T-cell (primary cell): Measurements from ENCODE around the gene SLC36A3. TPM values are rescaled to one million over a fixed set of nuclear protein-coding genes. Genes with fewer than 3 reads are reported as not detected.

ENCODE experiments used
- ATAC-seq, 4 experiments: fragments of 200-7000 bp in 3 of 4; fragments of 150-1000 bp in 1 of 4; cut with Tn5 transposase; replicated peaks in 1 of 4; 1 replicate in 3 of 4; 2 replicates in 1 of 4; pipeline ENCODE4 v1.10.0; 2021; ENCODE audit warnings: moderate library complexity in 3 of 4, mild to moderate bottlenecking in 2 of 4, moderate number of reproducible peaks in 1 of 4
- CTCF ChIA-PET, 2 donors: fragments of 300-600 bp; sonication (Branson Sonifier 250); formaldehyde crosslinking; loops; one replicate each; lab custom pipeline; 2022; ENCODE audit warnings: antibody characterized with exemption in 2 of 2; lab: Charles Lee
- POLR2A ChIA-PET, 2 donors: fragments of 300-600 bp; sonication (Branson Sonifier 250); formaldehyde crosslinking; loops; one replicate each; lab custom pipeline; 2022; ENCODE audit warnings: antibody characterized with exemption in 2 of 2; lab: Charles Lee
- DNase-seq, 35 experiments: peaks; one replicate each; pipeline versions ENCODE4 v3.0.0 to v3.0.0-alpha.2; 2013 to 2023
- H3K27ac ChIP-seq: one replicate; pipeline ENCODE4 v1.5.1; 2013; ENCODE audit warnings: low read length
- H3K27me3 ChIP-seq, 2 experiments: replicated peaks in 1 of 2; 1 replicate in 1 of 2; 2 replicates in 1 of 2; pipeline versions ENCODE4 v1.6.1 to v1.7.0; 2013; ENCODE audit warnings: low read length in 1 of 2, mixed read lengths in 1 of 2; ENCODE audit not compliant: control insufficient read depth in 2 of 2, insufficient read depth in 2 of 2; ENCODE audit errors: extremely low read depth in 1 of 2
- H3K36me3 ChIP-seq, 2 donors: 1 replicate in 1 of 2; 2 replicates in 1 of 2; pipeline versions ENCODE4 v1.6.1 to v1.7.0; 2013; ENCODE audit warnings: low read length in 1 of 2; ENCODE audit not compliant: control insufficient read depth in 2 of 2, insufficient read depth in 1 of 2; ENCODE audit errors: extremely low read depth in 1 of 2
- H3K4me1 ChIP-seq, 2 experiments: 1 replicate in 1 of 2; 2 replicates in 1 of 2; pipeline versions ENCODE4 v1.6.1 to v1.7.0; 2013; ENCODE audit warnings: low read length in 2 of 2, mixed read lengths in 1 of 2; ENCODE audit not compliant: insufficient read depth in 2 of 2, control insufficient read depth in 1 of 2; ENCODE audit errors: extremely low read depth in 1 of 2
- H3K4me3 ChIP-seq, 2 donors: 1 replicate in 1 of 2; 2 replicates in 1 of 2; pipeline versions ENCODE4 v1.5.1 to v1.7.0; 2013; ENCODE audit warnings: mild to moderate bottlenecking in 2 of 2, low read length in 1 of 2, moderate library complexity in 1 of 2; ENCODE audit not compliant: control insufficient read depth in 1 of 2; ENCODE audit errors: extremely low read depth in 1 of 2
- H3K9me3 ChIP-seq: 2 replicates; pipeline ENCODE4 v1.7.0; 2013
- H3K27ac Mint-ChIP-seq, 2 donors: one replicate each; pipeline ENCODE4 v1.8.0; 2020 to 2021; ENCODE audit warnings: mild to moderate bottlenecking in 2 of 2, mixed read lengths in 2 of 2
- H3K27me3 Mint-ChIP-seq, 2 donors: one replicate each; pipeline ENCODE4 v1.8.0; 2021 to 2022; ENCODE audit warnings: mixed read lengths in 2 of 2
- H3K36me3 Mint-ChIP-seq: one replicate; pipeline ENCODE4 v1.8.0; 2021; ENCODE audit warnings: mixed read lengths
- H3K4me1 Mint-ChIP-seq, 3 donors: one replicate each; pipeline ENCODE4 v1.8.0; 2020 to 2022; ENCODE audit warnings: mixed read lengths in 3 of 3, mild to moderate bottlenecking in 1 of 3
- H3K4me3 Mint-ChIP-seq, 3 donors: one replicate each; pipeline ENCODE4 v1.8.0; 2020 to 2022; ENCODE audit warnings: mild to moderate bottlenecking in 3 of 3, mixed read lengths in 3 of 3, moderate library complexity in 3 of 3
- H3K9me3 Mint-ChIP-seq, 3 donors: one replicate each; pipeline ENCODE4 v1.8.0; 2020 to 2022; ENCODE audit warnings: mixed read lengths in 3 of 3
- WGBS: methylation state at CpG from one replicate; pipeline ENCODE4 v1.1.5; 2013; ENCODE audit warnings: missing lambda C conversion rate; ENCODE audit not compliant: insufficient coverage; 5-methylcytosine and 5-hydroxymethylcytosine counted together
- total RNA-seq, 35 experiments: library from RNA in 6 of 35; stranded (reverse) in 6 of 35; fragments of 120-200 nt in 1 of 35; gene quantifications; one replicate each; pipeline versions ENCODE4 v1.2.1 to v1.2.4 and lab custom pipeline; 2013 to 2026

SLC36A3 gene
- total RNA-seq, 5 donors from 2014 or later (not counting 1 experiment from before 2014, with no cell fraction given): not detected

DNA sequence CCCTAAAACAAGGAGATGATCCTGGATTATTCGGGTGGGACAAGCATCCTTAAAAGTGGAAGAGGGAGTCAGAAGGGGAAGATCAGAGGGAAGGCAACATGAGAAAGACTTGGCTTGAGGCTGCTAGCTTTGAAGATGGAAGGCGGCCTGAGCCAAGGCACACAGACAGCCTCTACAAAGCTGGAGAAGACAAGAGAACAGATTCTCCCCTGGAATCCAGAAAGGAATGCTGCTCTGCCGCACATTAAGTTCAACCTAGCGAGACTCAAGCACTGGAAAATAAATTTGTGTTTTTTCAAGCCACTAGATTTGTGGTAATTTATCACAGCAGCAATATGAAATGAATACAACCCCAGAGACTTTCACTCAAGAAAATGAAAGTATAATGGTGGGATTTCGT lies 17.9 kb downstream of the SLC36A3 start:
- no peak for ATAC-seq
- Mint-ChIP-seq H3K27me3 (no peaks in the 10 kb centered on the region), H3K4me1 (peaks cover 0 to 2% (median 0%) of the 10 kb centered on the region in 3 donors), H3K27ac (no peak overlapping the region), H3K9me3 (no peaks in the 10 kb centered on the region), H3K36me3 (no peaks in the 10 kb centered on the region), H3K4me3 (no peak overlapping the region)
- no peak for DNase-seq
- H3K36me3 ChIP-seq: no peaks in the 10 kb centered on the region
- WGBS: 88% methylated on average over 2 of the region's 5 CpGs
- H3K9me3 ChIP-seq: no peaks in the 10 kb centered on the region
- ChIA-PET CTCF (interaction anchor here in 1 of 2 donors (0.5 kb wide), 1 partner anchor 561 kb away, joined by 4 read pairs; no protein-coding TSS in a partner anchor), POLR2A (no interaction called here)
- no peak overlapping the region for H3K4me3 ChIP-seq
- no peaks in the 10 kb centered on the region for H3K4me1 ChIP-seq
- no peak overlapping the region for H3K27ac ChIP-seq
- H3K27me3 ChIP-seq: no peaks in the 10 kb centered on the region

DNA sequence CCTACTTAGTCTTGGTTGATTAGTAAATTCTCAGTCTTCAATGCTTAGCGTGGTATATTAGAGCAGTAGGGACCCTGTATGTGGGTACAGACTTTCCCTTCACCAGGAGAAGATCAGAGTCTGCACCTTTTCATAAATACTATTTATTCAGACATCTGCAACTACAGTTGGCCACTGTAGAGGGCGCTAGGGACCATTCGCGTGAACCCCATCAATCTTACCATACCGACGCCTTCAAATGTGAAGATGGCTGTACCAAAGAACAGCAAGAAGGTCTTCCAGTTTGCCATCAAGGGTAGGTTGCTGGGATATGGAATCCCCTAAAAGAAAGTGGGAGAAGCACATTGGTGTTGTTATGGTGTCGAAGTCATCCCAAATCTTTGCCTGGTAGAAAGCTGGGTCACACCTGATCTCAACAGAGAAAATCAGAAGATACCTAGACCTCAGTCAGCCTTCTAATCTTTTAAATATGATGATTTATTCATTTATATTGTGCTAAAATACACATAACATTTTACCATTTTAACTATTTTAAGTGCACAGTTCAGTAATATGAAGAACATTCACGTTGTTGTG lies 19.1 kb downstream of the SLC36A3 start:
- H3K27me3 Mint-ChIP-seq: no peaks in the 10 kb centered on the region
- H3K27ac Mint-ChIP-seq: no peak overlapping the region
- ChIA-PET POLR2A (no interaction called here), CTCF (interaction anchor here in 1 of 2 donors (1.0 kb wide), 1 partner anchor 119 kb away, joined by 3 read pairs; no protein-coding TSS in a partner anchor)
- H3K4me3 Mint-ChIP-seq: no peak overlapping the region
- no peak for ATAC-seq
- Histone ChIP-seq H3K36me3 (no peaks in the 10 kb centered on the region), H3K4me1 (no peaks in the 10 kb centered on the region), H3K27me3 (no peaks in the 10 kb centered on the region), H3K27ac (no peak overlapping the region), H3K9me3 (no peaks in the 10 kb centered on the region), H3K4me3 (no peak overlapping the region)
- H3K36me3 Mint-ChIP-seq: no peaks in the 10 kb centered on the region
- peak in 1 of 35 experiments; percentile 11 for DNase-seq
- 100% methylated on average over 1 of the region's 8 CpGs for WGBS
- H3K4me1 Mint-ChIP-seq: peaks cover 0 to 2% (median 0%) of the 10 kb centered on the region in 3 donors
- no peaks in the 10 kb centered on the region for H3K9me3 Mint-ChIP-seq

DNA sequence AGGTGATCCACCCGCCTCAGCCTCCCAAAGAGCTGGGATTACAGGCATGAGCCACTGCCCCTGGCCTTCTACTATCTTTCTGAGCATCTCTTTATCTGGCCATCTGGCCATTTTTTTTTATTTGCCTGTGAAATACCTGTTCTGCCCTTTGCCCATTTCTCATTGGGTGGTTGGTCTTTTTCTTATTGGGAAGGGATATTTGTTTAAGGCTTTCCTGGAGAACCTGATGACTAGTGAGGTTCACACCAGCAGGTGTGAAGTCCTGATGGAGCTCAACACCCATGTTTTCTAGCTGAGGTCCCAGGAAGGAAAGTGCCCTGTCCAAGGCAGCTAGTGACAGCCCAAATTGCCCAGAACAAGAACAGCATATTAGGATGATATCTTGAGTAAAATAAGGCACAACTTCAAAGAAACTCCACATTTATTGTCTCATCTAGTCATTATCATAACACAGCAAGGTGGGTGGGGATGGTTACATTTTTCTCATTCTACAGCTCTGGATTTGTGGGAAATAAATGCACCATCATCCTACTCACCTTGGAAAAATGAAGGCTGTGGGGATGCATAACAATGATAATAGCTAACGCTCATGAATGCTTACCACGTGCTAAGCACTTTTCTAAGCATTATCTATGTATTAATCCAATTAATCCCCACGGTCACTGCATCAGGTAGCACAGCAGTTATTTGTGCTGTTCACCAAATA lies 20.3 kb downstream of the SLC36A3 start:
- CTCF ChIA-PET: no interaction called here
- H3K27me3 ChIP-seq: peaks cover 0 to 3% of the 10 kb centered on the region in 2 experiments
- WGBS: 100% methylated on average over 1 of the region's 4 CpGs
- ATAC-seq (no peak), DNase-seq (no peak)
- peaks cover 0 to 2% (median 0%) of the 10 kb centered on the region in 3 donors for H3K4me1 Mint-ChIP-seq
- H3K4me1 ChIP-seq: no peaks in the 10 kb centered on the region
- H3K9me3 Mint-ChIP-seq: no peaks in the 10 kb centered on the region
- POLR2A ChIA-PET: no interaction called here
- H3K27me3 Mint-ChIP-seq: no peaks in the 10 kb centered on the region
- no peaks in the 10 kb centered on the region for H3K36me3 Mint-ChIP-seq
- H3K27ac Mint-ChIP-seq: no peak overlapping the region
- no peak overlapping the region for H3K4me3 ChIP-seq
- H3K36me3 ChIP-seq: no peaks in the 10 kb centered on the region
- no peak overlapping the region for H3K27ac ChIP-seq
- no peaks in the 10 kb centered on the region for H3K9me3 ChIP-seq
- H3K4me3 Mint-ChIP-seq: no peak overlapping the region

DNA sequence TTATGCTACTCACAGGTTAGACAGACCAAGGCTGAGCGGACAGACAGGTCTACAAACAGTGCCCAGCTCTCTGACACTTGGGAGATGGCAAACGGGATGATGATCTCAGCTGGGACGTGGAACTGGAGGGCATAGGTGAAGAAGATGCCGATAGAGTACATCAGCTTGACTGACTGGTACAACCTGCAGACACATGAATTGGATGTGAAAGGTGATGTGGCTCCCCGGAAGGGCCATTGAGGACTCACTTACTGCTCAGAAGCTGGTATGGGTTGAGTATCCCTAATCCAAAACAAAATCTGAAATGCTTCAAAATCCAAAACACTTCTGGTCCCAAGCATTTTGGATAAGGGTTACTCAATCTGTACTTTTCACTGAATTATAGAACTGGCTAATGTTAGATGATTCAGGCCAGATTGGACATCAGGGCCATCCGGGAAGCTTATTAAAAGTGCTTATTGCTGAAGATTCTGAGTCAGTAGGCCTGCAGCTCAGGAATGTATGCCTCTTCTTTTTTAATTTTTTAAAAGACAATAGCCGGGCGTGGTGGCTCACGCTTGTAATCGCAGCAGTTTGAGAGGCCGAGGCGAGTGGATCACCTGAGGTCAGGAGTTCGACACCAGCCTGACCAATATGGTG lies 22.4 kb downstream of the SLC36A3 start:
- Mint-ChIP-seq H3K27ac (no peak overlapping the region), H3K27me3 (no peaks in the 10 kb centered on the region), H3K4me1 (no peaks in the 10 kb centered on the region), H3K36me3 (no peaks in the 10 kb centered on the region), H3K9me3 (no peaks in the 10 kb centered on the region), H3K4me3 (no peak overlapping the region)
- H3K36me3 ChIP-seq: no peaks in the 10 kb centered on the region
- no peaks in the 10 kb centered on the region for H3K4me1 ChIP-seq
- H3K4me3 ChIP-seq: no peak overlapping the region
- no peak for DNase-seq
- POLR2A ChIA-PET: no interaction called here
- ATAC-seq: no peak
- CTCF ChIA-PET: no interaction called here
- H3K27ac ChIP-seq: no peak overlapping the region
- 89% methylated on average over 8 of the region's 13 CpGs for WGBS
- H3K27me3 ChIP-seq: peaks cover 0 to 3% of the 10 kb centered on the region in 2 experiments
- H3K9me3 ChIP-seq: no peaks in the 10 kb centered on the region

DNA sequence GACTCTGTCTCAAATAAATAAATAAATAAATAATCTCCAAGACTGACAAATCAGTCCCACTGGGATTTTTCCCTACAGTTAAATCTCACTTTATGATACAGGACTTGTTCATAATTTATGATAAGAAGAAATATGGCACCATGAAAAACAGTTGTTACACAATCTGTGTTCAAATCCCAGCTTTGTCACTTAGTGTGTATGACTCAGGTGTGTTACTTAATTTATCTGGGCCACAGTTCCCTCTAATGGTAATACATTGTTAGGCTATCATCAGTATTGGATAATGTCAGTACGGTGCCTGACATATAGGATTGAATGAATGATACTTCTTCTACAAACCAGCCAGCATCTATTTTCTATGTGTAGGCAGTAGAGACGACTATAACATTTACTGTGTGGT lies 23.1 kb downstream of the SLC36A3 start:
- no CpG with 5 or more reads among the region's 2 CpGs for WGBS
- ATAC-seq (no peak), DNase-seq (no peak)
- H3K4me1 ChIP-seq: no peaks in the 10 kb centered on the region
- H3K27ac ChIP-seq: no peak overlapping the region
- CTCF ChIA-PET: no interaction called here
- H3K4me3 Mint-ChIP-seq: no peak overlapping the region
- no peaks in the 10 kb centered on the region for H3K36me3 Mint-ChIP-seq
- peaks cover 0 to 3% of the 10 kb centered on the region in 2 experiments for H3K27me3 ChIP-seq
- no peaks in the 10 kb centered on the region for H3K36me3 ChIP-seq
- no peaks in the 10 kb centered on the region for H3K9me3 ChIP-seq
- H3K4me3 ChIP-seq: no peak overlapping the region
- no peaks in the 10 kb centered on the region for H3K4me1 Mint-ChIP-seq
- H3K27ac Mint-ChIP-seq: no peak overlapping the region
- no peaks in the 10 kb centered on the region for H3K9me3 Mint-ChIP-seq
- no peaks in the 10 kb centered on the region for H3K27me3 Mint-ChIP-seq
- POLR2A ChIA-PET: no interaction called here

DNA sequence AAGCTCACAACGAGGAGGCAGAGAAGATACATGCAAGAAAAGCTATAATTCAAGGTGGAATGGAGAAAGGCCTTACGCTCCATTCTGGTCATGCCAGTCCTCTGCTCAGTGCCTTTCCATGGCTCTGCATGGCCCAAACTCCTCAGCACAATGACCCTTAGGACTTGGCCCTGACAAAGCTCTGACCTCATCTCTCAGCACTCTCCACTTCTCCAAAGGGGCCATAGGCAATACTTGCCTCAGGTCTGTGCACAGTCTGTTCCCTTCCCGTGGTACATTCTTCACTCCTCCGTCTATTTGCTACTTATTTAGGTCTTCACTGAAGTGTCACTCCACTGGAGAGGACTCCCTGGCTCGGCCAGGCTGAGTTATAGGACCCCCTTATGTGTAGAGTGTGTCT lies 24.7 kb downstream of the SLC36A3 start:
- Mint-ChIP-seq H3K27me3 (no peaks in the 10 kb centered on the region), H3K9me3 (no peaks in the 10 kb centered on the region), H3K36me3 (no peaks in the 10 kb centered on the region), H3K27ac (no peak overlapping the region), H3K4me3 (no peak overlapping the region), H3K4me1 (no peaks in the 10 kb centered on the region)
- POLR2A ChIA-PET: no interaction called here
- no CpG with 5 or more reads among the region's 5 CpGs for WGBS
- Histone ChIP-seq H3K27me3 (peaks cover 0 to 3% of the 10 kb centered on the region in 2 experiments), H3K27ac (no peak overlapping the region), H3K36me3 (no peaks in the 10 kb centered on the region), H3K4me1 (no peaks in the 10 kb centered on the region), H3K9me3 (no peaks in the 10 kb centered on the region), H3K4me3 (no peak overlapping the region)
- ATAC-seq (no peak), DNase-seq (no peak)
- CTCF ChIA-PET: no interaction called here
